Lower leg skin (tissue), 3 donors: Measurements from ENCODE around the gene NPB.

Source experiments
- CTCF ChIP-seq, 3 donors: fragments of 450-650 bp; IDR thresholded peaks; one replicate each; pipeline ENCODE4 v1.5.1; 2016; ENCODE audit warnings: antibody characterized with exemption in 3 of 3, mild to moderate bottlenecking in 3 of 3, moderate library complexity in 2 of 3
- POLR2A ChIP-seq, 2 donors: fragments of 450-650 bp; IDR thresholded peaks; one replicate each; pipeline ENCODE4 v1.6.1; 2016 to 2017; ENCODE audit warnings: antibody characterized with exemption in 2 of 2, mild to moderate bottlenecking in 1 of 2, moderate library complexity in 1 of 2

DNA sequence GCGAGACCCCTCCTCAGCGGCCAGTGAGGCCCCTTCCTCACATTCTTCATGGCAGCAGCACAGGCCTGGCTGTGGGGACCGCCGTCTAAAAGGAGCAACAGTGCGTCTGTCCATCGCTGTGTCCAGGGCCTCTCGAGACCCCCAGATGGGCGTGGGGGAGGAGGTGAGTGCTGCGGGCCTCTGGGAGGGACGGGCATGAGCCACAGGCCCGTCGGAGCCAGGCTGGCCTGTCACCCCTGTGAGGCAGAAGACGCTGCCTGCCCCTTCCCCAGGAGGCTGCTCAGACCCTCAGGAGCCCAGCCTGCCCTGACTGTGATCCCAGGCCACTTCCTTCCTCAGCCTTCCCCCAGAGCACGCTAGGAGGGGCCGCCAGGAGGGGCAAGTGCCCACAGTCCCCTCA, 37.2 kb downstream of the NPB start:
- TF ChIP-seq CTCF (IDR thresholded peaks at IDR 0.05) = no peak
- no peak for TF ChIP-seq POLR2A (IDR thresholded peaks at IDR 0.05)
